Mammary epithelial cell (primary cell): ENCODE data around the gene TRANK1.

Experiments
- CTCF ChIP-seq, 2 donors: IDR thresholded peaks in 1 of 2; conservative IDR thresholded peaks in 1 of 2; 2 replicates each; pipeline ENCODE4 v1.5.1; 2011 to 2012; ENCODE audit warnings: inconsistent platforms in 2 of 2, low read length in 2 of 2, mild to moderate bottlenecking in 2 of 2, control low read depth in 1 of 2, low read depth in 1 of 2; ENCODE audit not compliant: insufficient read depth in 1 of 2; ENCODE audit errors: extremely low read depth in 1 of 2
- EZH2 ChIP-seq: IDR thresholded peaks from 2 replicates; pipeline ENCODE4 v1.6.1; 2012; ENCODE audit warnings: low read length, inconsistent platforms, borderline replicate concordance

DNA sequence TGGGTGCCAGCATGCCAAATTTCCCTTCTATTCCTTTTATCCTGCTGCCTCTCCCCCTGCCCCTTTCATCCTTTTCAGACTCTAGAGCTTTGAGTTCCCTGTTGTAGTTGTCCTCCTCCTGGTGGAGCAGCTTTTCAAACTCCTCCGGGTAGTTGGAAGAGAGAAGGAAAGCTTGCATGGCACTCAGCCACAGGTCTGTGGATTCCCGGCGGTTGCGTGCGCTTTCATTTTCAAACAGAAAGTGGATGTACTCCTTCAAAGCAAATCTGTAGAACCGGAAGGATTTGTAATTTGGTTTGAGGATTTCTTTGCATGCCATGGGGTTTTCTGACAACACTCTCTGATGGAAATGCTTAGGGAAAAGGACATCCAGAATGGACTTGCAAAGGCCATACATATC, 112.4 kb downstream of the TRANK1 start:
- no peak for TF ChIP-seq CTCF (conservative IDR thresholded peaks at IDR 0.05 in 1 of 2, IDR thresholded peaks at IDR 0.05 in 1 of 2; ENCODE audit: extremely low read depth in 1 of 2, insufficient read depth in 1 of 2, low read depth in 1 of 2, low read length in 2 of 2)
- no peak for TF ChIP-seq EZH2
